ENCODE data around the gene AK5. TPM values are rescaled to one million over a fixed set of nuclear protein-coding genes. Genes with fewer than 3 reads are reported as not detected.

Gene AK5
- total and polyA plus RNA-seq, 2 experiments from 2014 or later, result 8.8 to 12.2 TPM

DNA sequence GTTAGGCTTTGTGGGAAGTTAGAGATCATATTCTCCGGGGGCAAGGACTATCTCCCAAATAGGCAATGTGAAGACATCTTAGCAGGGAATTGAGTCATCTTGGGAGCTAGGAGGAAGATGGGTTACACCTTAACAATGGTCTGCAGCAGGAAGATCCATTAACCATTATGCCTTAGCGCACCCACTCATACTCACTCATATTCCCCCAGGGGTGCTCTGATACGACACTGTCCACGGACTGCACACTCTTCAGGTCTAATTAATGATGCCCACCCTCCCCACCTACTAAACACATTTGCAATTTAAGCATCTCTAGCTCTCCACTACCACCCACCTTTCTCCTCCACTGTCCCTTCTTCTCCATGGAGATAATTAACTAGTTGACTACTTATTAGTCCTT, 857 bp upstream of the AK5 start:
- TF ChIP-seq STAT1 (IDR thresholded peaks at IDR 0.05; ENCODE audit: unreplicated experiment) (no peak), ZNF114 (CRISPR knock-in tag; IDR thresholded peaks at IDR 0.05) (no peak), ETS1 (IDR thresholded peaks at IDR 0.05) (no peak), EZH2 (IDR thresholded peaks at IDR 0.05; ENCODE audit: low read depth, unreplicated experiment) (no peak)
- TF ChIP-seq, protein P1, sequence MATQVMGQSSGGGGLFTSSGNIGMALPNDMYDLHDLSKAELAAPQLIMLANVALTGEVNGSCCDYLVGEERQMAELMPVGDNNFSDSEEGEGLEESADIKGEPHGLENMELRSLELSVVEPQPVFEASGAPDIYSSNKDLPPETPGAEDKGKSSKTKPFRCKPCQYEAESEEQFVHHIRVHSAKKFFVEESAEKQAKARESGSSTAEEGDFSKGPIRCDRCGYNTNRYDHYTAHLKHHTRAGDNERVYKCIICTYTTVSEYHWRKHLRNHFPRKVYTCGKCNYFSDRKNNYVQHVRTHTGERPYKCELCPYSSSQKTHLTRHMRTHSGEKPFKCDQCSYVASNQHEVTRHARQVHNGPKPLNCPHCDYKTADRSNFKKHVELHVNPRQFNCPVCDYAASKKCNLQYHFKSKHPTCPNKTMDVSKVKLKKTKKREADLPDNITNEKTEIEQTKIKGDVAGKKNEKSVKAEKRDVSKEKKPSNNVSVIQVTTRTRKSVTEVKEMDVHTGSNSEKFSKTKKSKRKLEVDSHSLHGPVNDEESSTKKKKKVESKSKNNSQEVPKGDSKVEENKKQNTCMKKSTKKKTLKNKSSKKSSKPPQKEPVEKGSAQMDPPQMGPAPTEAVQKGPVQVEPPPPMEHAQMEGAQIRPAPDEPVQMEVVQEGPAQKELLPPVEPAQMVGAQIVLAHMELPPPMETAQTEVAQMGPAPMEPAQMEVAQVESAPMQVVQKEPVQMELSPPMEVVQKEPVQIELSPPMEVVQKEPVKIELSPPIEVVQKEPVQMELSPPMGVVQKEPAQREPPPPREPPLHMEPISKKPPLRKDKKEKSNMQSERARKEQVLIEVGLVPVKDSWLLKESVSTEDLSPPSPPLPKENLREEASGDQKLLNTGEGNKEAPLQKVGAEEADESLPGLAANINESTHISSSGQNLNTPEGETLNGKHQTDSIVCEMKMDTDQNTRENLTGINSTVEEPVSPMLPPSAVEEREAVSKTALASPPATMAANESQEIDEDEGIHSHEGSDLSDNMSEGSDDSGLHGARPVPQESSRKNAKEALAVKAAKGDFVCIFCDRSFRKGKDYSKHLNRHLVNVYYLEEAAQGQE (IDR thresholded peaks at IDR 0.05; ENCODE audit: unreplicated experiment), result no peak
- H3K27me3 ChIP-seq (ENCODE audit: insufficient read depth), result peaks cover 24% of the 10 kb centered on the region
- Mint-ChIP-seq H3K4me1 (peaks cover 24% of the 10 kb centered on the region), H3K9me3 (no peaks in the 10 kb centered on the region), H3K27ac (no peak overlapping the region), H3K27me3 (ENCODE audit: insufficient read depth, low read depth, poor library complexity) (peaks cover 22% of the 10 kb centered on the region), H3K36me3 (ENCODE audit: low read depth) (no peaks in the 10 kb centered on the region), H3K4me3 (peak overlapping the region; percentile 74)
- ATAC-seq (no peak), DNase-seq (ENCODE audit: low spot score) (no peak)
- no peaks in the 10 kb centered on the region for H3K9me2 ChIP-seq (ENCODE audit: insufficient read depth)
- peaks cover 21% of the 10 kb centered on the region for H3K4me1 ChIP-seq (ENCODE audit: insufficient read depth)
- H4K20me1 ChIP-seq (replicated peaks; ENCODE audit: insufficient read depth), result no peaks in the 10 kb centered on the region
- no peak overlapping the region for H3K27ac ChIP-seq (ENCODE audit: low read depth)
- H3K4me3 ChIP-seq, result peak overlapping the region; percentile 87
- peak overlapping the region; percentile 95 for H3K4me2 ChIP-seq
- H3K79me2 ChIP-seq (replicated peaks; ENCODE audit: insufficient read depth), result no peaks in the 10 kb centered on the region; the same call in 1 of the 2 replicates
- no peaks in the 10 kb centered on the region; the same call in 1 of the 2 replicates for H3F3A ChIP-seq (replicated peaks; ENCODE audit: low read depth)
- H2AFZ ChIP-seq, result peak overlapping the region; percentile 98
- no peaks in the 10 kb centered on the region for H3K36me3 ChIP-seq (ENCODE audit: insufficient read depth)

DNA sequence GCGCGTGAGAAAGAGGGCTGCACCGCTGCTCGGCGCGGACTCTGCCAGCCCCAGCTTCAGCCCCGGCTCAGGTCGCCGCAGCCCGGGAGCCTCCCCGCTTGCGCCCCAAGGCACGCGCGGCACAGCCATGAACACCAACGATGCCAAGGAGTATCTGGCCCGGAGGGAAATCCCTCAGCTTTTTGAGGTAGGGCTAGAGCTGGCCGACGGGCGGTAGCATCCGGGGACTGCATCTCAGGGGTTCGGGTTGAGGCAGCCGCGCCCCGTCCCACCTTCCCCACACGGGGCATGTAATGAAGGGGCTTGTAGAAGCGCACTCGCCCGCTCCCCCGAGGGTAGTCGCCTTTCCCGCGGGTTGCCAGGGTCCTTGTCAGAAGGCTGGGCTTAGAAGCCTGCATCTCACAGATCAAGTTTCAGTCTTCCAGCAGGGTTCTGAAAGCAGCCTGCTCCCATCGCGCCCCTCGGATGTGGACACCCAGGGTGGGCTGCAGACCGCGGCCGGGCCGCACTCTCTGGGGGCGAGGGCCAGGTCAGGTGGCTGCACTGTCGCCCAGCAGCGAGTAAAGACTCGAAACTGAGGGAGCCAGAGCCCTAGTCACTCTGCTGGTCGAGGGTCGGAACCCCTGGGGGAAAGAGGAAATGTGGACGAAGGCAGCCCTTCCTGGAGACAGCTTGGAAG, 507 bp downstream of the AK5 start:
- Histone ChIP-seq H3F3A (replicated peaks; ENCODE audit: low read depth) (no peaks in the 10 kb centered on the region; the same call in 1 of the 2 replicates), H3K27ac (ENCODE audit: low read depth) (no peak overlapping the region), H3K4me1 (ENCODE audit: insufficient read depth) (peaks cover 21% of the 10 kb centered on the region), H3K4me2 (peak overlapping the region; percentile 95), H3K9me2 (ENCODE audit: insufficient read depth) (no peaks in the 10 kb centered on the region), H3K4me3 (peak overlapping the region; percentile 87), H3K27me3 (ENCODE audit: insufficient read depth) (peaks cover 24% of the 10 kb centered on the region), H3K36me3 (ENCODE audit: insufficient read depth) (no peaks in the 10 kb centered on the region), H4K20me1 (replicated peaks; ENCODE audit: insufficient read depth) (no peaks in the 10 kb centered on the region), H3K79me2 (replicated peaks; ENCODE audit: insufficient read depth) (no peaks in the 10 kb centered on the region; the same call in 1 of the 2 replicates), H2AFZ (peak overlapping the region; percentile 96)
- TF ChIP-seq STAT1 (IDR thresholded peaks at IDR 0.05; ENCODE audit: unreplicated experiment), result no peak
- TF ChIP-seq EZH2 (IDR thresholded peaks at IDR 0.05; ENCODE audit: low read depth, unreplicated experiment), result peak; percentile 30
- no peak for TF ChIP-seq ZNF114 (CRISPR knock-in tag; IDR thresholded peaks at IDR 0.05)
- no peak overlapping the region; the same call in 1 of the 2 replicates for H3K27ac Mint-ChIP-seq
- peaks cover 24% of the 10 kb centered on the region for H3K4me1 Mint-ChIP-seq
- H3K36me3 Mint-ChIP-seq (ENCODE audit: low read depth), result no peaks in the 10 kb centered on the region
- DNase-seq (ENCODE audit: low spot score), result peak; percentile 60
- H3K4me3 Mint-ChIP-seq, result peak overlapping the region; percentile 79
- peaks cover 22% of the 10 kb centered on the region for H3K27me3 Mint-ChIP-seq (ENCODE audit: insufficient read depth, low read depth, poor library complexity)
- H3K9me3 Mint-ChIP-seq, result no peaks in the 10 kb centered on the region
- ATAC-seq, result peak; percentile 62

All from GM23338 (cell line).